Astrocyte (in vitro differentiated cells and primary cell): ENCODE data around the gene IL1RAPL2. TPM values are rescaled to one million over a fixed set of nuclear protein-coding genes. Genes with fewer than 3 reads are reported as not detected.
"Not testable (repeated sequence)": the region's sequence is repeated elsewhere in the genome, so short reads cannot be mapped to it uniquely, and the experiment has no call there.

Experiments used
- DNase-seq: peaks from one replicate; pipeline ENCODE4 v3.0.0-alpha.2; 2010; ENCODE audit warnings: low read depth
- FAIRE-seq: peaks from 2 replicates; lab custom pipeline; 2011; peaks lifted over from hg19 to GRCh38; lab: Jason Lieb, UNC
- H2AFZ ChIP-seq: 2 replicates; pipeline ENCODE4 v1.6.0; 2012; ENCODE audit warnings: low read depth, low read length, inconsistent platforms
- H3K27ac ChIP-seq: 2 replicates; pipeline ENCODE4 v1.5.1; 2011; ENCODE audit warnings: low read depth, low read length, inconsistent platforms
- H3K27me3 ChIP-seq: 2 replicates; pipeline ENCODE4 v1.6.0; 2011; ENCODE audit warnings: low read length, inconsistent platforms; ENCODE audit not compliant: insufficient read depth
- H3K36me3 ChIP-seq: 2 replicates; pipeline ENCODE4 v1.5.1; 2011; ENCODE audit warnings: low read length, inconsistent platforms; ENCODE audit not compliant: insufficient read depth
- H3K4me1 ChIP-seq: 2 replicates; pipeline ENCODE4 v1.5.1; 2011; ENCODE audit warnings: low read length, inconsistent platforms; ENCODE audit not compliant: insufficient read depth
- H3K4me2 ChIP-seq: 2 replicates; pipeline ENCODE4 v1.6.0; 2012; ENCODE audit warnings: low read length, inconsistent platforms
- H3K4me3 ChIP-seq: 2 replicates; pipeline ENCODE4 v1.5.1; 2011; ENCODE audit warnings: low read depth, mild to moderate bottlenecking, low read length, inconsistent platforms; ENCODE audit not compliant: insufficient read depth
- H3K79me2 ChIP-seq: 2 replicates; pipeline ENCODE4 v1.6.0; 2012; ENCODE audit warnings: mild to moderate bottlenecking, low read length, inconsistent platforms; ENCODE audit not compliant: insufficient read depth
- H3K9ac ChIP-seq: 2 replicates; pipeline ENCODE4 v1.6.0; 2012; ENCODE audit warnings: mild to moderate bottlenecking, low read length, inconsistent platforms
- H3K9me3 ChIP-seq: 2 replicates; pipeline ENCODE4 v1.5.1; 2012; ENCODE audit warnings: low read depth, mild to moderate bottlenecking, low read length, inconsistent platforms; ENCODE audit not compliant: insufficient read depth
- H4K20me1 ChIP-seq: 2 replicates; pipeline ENCODE4 v1.6.0; 2012; ENCODE audit warnings: low read length, inconsistent platforms; ENCODE audit not compliant: insufficient read depth
- H3K27ac Mint-ChIP-seq: one replicate; pipeline ENCODE4 v1.8.0; 2021; ENCODE audit warnings: mild to moderate bottlenecking, mixed read lengths; ENCODE audit not compliant: unreplicated experiment
- H3K27me3 Mint-ChIP-seq: one replicate; pipeline ENCODE4 v1.8.0; 2021; ENCODE audit warnings: low read depth, mixed read lengths; ENCODE audit not compliant: unreplicated experiment
- H3K36me3 Mint-ChIP-seq: one replicate; pipeline ENCODE4 v1.8.0; 2021; ENCODE audit warnings: low read depth, mixed read lengths; ENCODE audit not compliant: unreplicated experiment
- H3K4me1 Mint-ChIP-seq: one replicate; pipeline ENCODE4 v1.8.0; 2021; ENCODE audit warnings: low read depth, mixed read lengths; ENCODE audit not compliant: unreplicated experiment
- H3K4me3 Mint-ChIP-seq: one replicate; pipeline ENCODE4 v1.8.0; 2021; ENCODE audit warnings: mild to moderate bottlenecking, moderate library complexity, mixed read lengths; ENCODE audit not compliant: unreplicated experiment
- H3K9me3 Mint-ChIP-seq: one replicate; pipeline ENCODE4 v1.8.0; 2021; ENCODE audit warnings: mild to moderate bottlenecking, mixed read lengths; ENCODE audit not compliant: unreplicated experiment
- EZH2 ChIP-seq: IDR thresholded peaks from 2 replicates; pipeline ENCODE4 v1.6.1; 2012; ENCODE audit warnings: mild to moderate bottlenecking, low read length, inconsistent platforms; ENCODE audit not compliant: insufficient read depth
- total RNA-seq: library from RNA; stranded (reverse); gene quantifications from 2 replicates; pipeline ENCODE4 v1.2.1, GENCODE V29; 2021
- TF ChIP-seq, protein P1 (sequence below): IDR thresholded peaks from 2 replicates; pipeline ENCODE4 v1.5.1; 2011; ENCODE audit warnings: low read depth, mild to moderate bottlenecking, inconsistent platforms, low read length, moderate library complexity; ENCODE audit not compliant: insufficient read depth

The IL1RAPL2 gene
- total RNA-seq, 1 donor from 2014 or later: 0.16 TPM

- no peak overlapping the region for H3K9ac ChIP-seq
- peaks cover 1% of the 10 kb centered on the region for H3K9me3 Mint-ChIP-seq
- FAIRE-seq (peak; percentile 65), DNase-seq (peak; percentile 5)
- H3K4me1 ChIP-seq: no peaks in the 10 kb centered on the region
- no peak overlapping the region for H3K4me3 ChIP-seq
- H3K27ac Mint-ChIP-seq: no peak overlapping the region
- TF ChIP-seq EZH2: no peak
- TF ChIP-seq, protein P1, sequence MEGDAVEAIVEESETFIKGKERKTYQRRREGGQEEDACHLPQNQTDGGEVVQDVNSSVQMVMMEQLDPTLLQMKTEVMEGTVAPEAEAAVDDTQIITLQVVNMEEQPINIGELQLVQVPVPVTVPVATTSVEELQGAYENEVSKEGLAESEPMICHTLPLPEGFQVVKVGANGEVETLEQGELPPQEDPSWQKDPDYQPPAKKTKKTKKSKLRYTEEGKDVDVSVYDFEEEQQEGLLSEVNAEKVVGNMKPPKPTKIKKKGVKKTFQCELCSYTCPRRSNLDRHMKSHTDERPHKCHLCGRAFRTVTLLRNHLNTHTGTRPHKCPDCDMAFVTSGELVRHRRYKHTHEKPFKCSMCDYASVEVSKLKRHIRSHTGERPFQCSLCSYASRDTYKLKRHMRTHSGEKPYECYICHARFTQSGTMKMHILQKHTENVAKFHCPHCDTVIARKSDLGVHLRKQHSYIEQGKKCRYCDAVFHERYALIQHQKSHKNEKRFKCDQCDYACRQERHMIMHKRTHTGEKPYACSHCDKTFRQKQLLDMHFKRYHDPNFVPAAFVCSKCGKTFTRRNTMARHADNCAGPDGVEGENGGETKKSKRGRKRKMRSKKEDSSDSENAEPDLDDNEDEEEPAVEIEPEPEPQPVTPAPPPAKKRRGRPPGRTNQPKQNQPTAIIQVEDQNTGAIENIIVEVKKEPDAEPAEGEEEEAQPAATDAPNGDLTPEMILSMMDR: peak; percentile 24
- no peaks in the 10 kb centered on the region for H4K20me1 ChIP-seq
- no peak overlapping the region for H2AFZ ChIP-seq
- no peaks in the 10 kb centered on the region for H3K27me3 ChIP-seq
- no peak overlapping the region for H3K27ac ChIP-seq
- no peaks in the 10 kb centered on the region for H3K36me3 Mint-ChIP-seq
- no peaks in the 10 kb centered on the region for H3K79me2 ChIP-seq
- no peaks in the 10 kb centered on the region for H3K4me1 Mint-ChIP-seq
- H3K36me3 ChIP-seq: no peaks in the 10 kb centered on the region
- H3K27me3 Mint-ChIP-seq: no peaks in the 10 kb centered on the region
- H3K4me2 ChIP-seq: no peak overlapping the region
- no peak overlapping the region for H3K4me3 Mint-ChIP-seq
- no peaks in the 10 kb centered on the region for H3K9me3 ChIP-seq
These were observed 347.3 kb downstream of the IL1RAPL2 start for GRCh38 chrX:104913348-104913747.

GRCh38 chrX:104914686-104915085 is 348.7 kb downstream of the IL1RAPL2 start:
- H3K4me1 Mint-ChIP-seq, H3K27ac Mint-ChIP-seq, H3K4me2 ChIP-seq, H3K27ac ChIP-seq, H3K9me3 ChIP-seq, H3K4me3 Mint-ChIP-seq, H3K27me3 Mint-ChIP-seq, H3K9ac ChIP-seq, DNase-seq, H3K9me3 Mint-ChIP-seq, H3K4me1 ChIP-seq, H4K20me1 ChIP-seq, H3K4me3 ChIP-seq, H3K79me2 ChIP-seq, FAIRE-seq, H3K27me3 ChIP-seq, H3K36me3 Mint-ChIP-seq, H2AFZ ChIP-seq, H3K36me3 ChIP-seq: not testable (repeated sequence)

GRCh38 chrX:104918122-104918521 is 352.1 kb downstream of the IL1RAPL2 start:
- Histone ChIP-seq H3K4me3 (no peak overlapping the region), H2AFZ (no peak overlapping the region), H3K4me2 (no peak overlapping the region), H4K20me1 (no peaks in the 10 kb centered on the region), H3K27me3 (no peaks in the 10 kb centered on the region), H3K9ac (no peak overlapping the region), H3K27ac (no peak overlapping the region), H3K79me2 (no peaks in the 10 kb centered on the region), H3K9me3 (no peaks in the 10 kb centered on the region), H3K4me1 (no peaks in the 10 kb centered on the region), H3K36me3 (no peaks in the 10 kb centered on the region)
- Mint-ChIP-seq H3K4me1 (no peaks in the 10 kb centered on the region), H3K27me3 (no peaks in the 10 kb centered on the region), H3K9me3 (no peaks in the 10 kb centered on the region), H3K36me3 (no peaks in the 10 kb centered on the region), H3K27ac (no peak overlapping the region), H3K4me3 (no peak overlapping the region)
- FAIRE-seq (peak; percentile 49), DNase-seq (no peak)
- TF ChIP-seq EZH2: no peak
- TF ChIP-seq, protein P1: no peak
